ENCODE measurements around the gene STOML1. TPM values are rescaled to one million over a fixed set of nuclear protein-coding genes. Genes with fewer than 3 reads are reported as not detected.

Gene STOML1
- total and polyA plus RNA-seq, 2 experiments from 2014 or later = 2.3 to 2.4 TPM

DNA sequence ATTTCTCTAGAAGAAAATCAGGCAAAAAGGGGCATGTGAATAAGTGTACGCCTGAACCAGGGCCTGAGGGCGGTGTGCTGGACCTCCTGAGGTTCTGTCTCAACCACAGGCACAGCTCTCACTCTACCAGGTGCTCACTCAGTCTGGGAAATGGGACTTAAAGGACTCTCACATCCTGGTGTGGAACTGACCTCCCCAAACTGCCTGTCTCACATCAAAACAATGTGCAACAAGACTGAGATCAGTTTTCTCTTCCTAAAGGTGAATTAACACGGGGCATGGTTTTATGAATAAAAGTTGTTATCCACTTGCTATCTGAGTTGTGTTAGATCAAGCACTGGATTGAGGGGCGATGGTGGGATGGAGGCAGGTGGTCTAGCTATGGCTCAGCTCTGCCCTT is 4.8 kb downstream of the STOML1 start:
- no peak overlapping the region for H3K27ac Mint-ChIP-seq
- H3K36me3 Mint-ChIP-seq (ENCODE audit: low read depth) = no peaks in the 10 kb centered on the region; the same call in 2 of the 3 replicates
- H4K20me1 ChIP-seq (replicated peaks; ENCODE audit: insufficient read depth) = no peaks in the 10 kb centered on the region
- no peak overlapping the region; the same call in 2 of the 3 replicates for H3K4me3 Mint-ChIP-seq
- H3K79me2 ChIP-seq (replicated peaks; ENCODE audit: insufficient read depth) = no peaks in the 10 kb centered on the region
- H2AFZ ChIP-seq = no peak overlapping the region
- H3K4me3 ChIP-seq = no peak overlapping the region
- H3F3A ChIP-seq (replicated peaks; ENCODE audit: low read depth) = no peaks in the 10 kb centered on the region
- no peak overlapping the region for H3K4me2 ChIP-seq
- no peaks in the 10 kb centered on the region; the same call in 1 of the 2 replicates for H3K4me1 ChIP-seq (ENCODE audit: insufficient read depth)
- H3K27ac ChIP-seq (ENCODE audit: low read depth) = no peak overlapping the region
- no peak for TF ChIP-seq POLR2AphosphoS5 (IDR thresholded peaks at IDR 0.05; ENCODE audit: low read depth)
- TF ChIP-seq JUNB (IDR thresholded peaks at IDR 0.05; ENCODE audit: unreplicated experiment) = no peak
- TF ChIP-seq EZH2phosphoT487 (IDR thresholded peaks at IDR 0.05; ENCODE audit: unreplicated experiment) = no peak
- TF ChIP-seq NANOG (IDR thresholded peaks at IDR 0.05; ENCODE audit: borderline replicate concordance) = no peak
- TF ChIP-seq, protein P1, sequence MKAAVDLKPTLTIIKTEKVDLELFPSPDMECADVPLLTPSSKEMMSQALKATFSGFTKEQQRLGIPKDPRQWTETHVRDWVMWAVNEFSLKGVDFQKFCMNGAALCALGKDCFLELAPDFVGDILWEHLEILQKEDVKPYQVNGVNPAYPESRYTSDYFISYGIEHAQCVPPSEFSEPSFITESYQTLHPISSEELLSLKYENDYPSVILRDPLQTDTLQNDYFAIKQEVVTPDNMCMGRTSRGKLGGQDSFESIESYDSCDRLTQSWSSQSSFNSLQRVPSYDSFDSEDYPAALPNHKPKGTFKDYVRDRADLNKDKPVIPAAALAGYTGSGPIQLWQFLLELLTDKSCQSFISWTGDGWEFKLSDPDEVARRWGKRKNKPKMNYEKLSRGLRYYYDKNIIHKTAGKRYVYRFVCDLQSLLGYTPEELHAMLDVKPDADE (IDR thresholded peaks at IDR 0.05) = no peak
- TF ChIP-seq, protein P2, sequence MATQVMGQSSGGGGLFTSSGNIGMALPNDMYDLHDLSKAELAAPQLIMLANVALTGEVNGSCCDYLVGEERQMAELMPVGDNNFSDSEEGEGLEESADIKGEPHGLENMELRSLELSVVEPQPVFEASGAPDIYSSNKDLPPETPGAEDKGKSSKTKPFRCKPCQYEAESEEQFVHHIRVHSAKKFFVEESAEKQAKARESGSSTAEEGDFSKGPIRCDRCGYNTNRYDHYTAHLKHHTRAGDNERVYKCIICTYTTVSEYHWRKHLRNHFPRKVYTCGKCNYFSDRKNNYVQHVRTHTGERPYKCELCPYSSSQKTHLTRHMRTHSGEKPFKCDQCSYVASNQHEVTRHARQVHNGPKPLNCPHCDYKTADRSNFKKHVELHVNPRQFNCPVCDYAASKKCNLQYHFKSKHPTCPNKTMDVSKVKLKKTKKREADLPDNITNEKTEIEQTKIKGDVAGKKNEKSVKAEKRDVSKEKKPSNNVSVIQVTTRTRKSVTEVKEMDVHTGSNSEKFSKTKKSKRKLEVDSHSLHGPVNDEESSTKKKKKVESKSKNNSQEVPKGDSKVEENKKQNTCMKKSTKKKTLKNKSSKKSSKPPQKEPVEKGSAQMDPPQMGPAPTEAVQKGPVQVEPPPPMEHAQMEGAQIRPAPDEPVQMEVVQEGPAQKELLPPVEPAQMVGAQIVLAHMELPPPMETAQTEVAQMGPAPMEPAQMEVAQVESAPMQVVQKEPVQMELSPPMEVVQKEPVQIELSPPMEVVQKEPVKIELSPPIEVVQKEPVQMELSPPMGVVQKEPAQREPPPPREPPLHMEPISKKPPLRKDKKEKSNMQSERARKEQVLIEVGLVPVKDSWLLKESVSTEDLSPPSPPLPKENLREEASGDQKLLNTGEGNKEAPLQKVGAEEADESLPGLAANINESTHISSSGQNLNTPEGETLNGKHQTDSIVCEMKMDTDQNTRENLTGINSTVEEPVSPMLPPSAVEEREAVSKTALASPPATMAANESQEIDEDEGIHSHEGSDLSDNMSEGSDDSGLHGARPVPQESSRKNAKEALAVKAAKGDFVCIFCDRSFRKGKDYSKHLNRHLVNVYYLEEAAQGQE (IDR thresholded peaks at IDR 0.05; ENCODE audit: unreplicated experiment) = no peak
- no peak for TF ChIP-seq ZNF114 (CRISPR knock-in tag; IDR thresholded peaks at IDR 0.05)
- TF ChIP-seq, protein P3, sequence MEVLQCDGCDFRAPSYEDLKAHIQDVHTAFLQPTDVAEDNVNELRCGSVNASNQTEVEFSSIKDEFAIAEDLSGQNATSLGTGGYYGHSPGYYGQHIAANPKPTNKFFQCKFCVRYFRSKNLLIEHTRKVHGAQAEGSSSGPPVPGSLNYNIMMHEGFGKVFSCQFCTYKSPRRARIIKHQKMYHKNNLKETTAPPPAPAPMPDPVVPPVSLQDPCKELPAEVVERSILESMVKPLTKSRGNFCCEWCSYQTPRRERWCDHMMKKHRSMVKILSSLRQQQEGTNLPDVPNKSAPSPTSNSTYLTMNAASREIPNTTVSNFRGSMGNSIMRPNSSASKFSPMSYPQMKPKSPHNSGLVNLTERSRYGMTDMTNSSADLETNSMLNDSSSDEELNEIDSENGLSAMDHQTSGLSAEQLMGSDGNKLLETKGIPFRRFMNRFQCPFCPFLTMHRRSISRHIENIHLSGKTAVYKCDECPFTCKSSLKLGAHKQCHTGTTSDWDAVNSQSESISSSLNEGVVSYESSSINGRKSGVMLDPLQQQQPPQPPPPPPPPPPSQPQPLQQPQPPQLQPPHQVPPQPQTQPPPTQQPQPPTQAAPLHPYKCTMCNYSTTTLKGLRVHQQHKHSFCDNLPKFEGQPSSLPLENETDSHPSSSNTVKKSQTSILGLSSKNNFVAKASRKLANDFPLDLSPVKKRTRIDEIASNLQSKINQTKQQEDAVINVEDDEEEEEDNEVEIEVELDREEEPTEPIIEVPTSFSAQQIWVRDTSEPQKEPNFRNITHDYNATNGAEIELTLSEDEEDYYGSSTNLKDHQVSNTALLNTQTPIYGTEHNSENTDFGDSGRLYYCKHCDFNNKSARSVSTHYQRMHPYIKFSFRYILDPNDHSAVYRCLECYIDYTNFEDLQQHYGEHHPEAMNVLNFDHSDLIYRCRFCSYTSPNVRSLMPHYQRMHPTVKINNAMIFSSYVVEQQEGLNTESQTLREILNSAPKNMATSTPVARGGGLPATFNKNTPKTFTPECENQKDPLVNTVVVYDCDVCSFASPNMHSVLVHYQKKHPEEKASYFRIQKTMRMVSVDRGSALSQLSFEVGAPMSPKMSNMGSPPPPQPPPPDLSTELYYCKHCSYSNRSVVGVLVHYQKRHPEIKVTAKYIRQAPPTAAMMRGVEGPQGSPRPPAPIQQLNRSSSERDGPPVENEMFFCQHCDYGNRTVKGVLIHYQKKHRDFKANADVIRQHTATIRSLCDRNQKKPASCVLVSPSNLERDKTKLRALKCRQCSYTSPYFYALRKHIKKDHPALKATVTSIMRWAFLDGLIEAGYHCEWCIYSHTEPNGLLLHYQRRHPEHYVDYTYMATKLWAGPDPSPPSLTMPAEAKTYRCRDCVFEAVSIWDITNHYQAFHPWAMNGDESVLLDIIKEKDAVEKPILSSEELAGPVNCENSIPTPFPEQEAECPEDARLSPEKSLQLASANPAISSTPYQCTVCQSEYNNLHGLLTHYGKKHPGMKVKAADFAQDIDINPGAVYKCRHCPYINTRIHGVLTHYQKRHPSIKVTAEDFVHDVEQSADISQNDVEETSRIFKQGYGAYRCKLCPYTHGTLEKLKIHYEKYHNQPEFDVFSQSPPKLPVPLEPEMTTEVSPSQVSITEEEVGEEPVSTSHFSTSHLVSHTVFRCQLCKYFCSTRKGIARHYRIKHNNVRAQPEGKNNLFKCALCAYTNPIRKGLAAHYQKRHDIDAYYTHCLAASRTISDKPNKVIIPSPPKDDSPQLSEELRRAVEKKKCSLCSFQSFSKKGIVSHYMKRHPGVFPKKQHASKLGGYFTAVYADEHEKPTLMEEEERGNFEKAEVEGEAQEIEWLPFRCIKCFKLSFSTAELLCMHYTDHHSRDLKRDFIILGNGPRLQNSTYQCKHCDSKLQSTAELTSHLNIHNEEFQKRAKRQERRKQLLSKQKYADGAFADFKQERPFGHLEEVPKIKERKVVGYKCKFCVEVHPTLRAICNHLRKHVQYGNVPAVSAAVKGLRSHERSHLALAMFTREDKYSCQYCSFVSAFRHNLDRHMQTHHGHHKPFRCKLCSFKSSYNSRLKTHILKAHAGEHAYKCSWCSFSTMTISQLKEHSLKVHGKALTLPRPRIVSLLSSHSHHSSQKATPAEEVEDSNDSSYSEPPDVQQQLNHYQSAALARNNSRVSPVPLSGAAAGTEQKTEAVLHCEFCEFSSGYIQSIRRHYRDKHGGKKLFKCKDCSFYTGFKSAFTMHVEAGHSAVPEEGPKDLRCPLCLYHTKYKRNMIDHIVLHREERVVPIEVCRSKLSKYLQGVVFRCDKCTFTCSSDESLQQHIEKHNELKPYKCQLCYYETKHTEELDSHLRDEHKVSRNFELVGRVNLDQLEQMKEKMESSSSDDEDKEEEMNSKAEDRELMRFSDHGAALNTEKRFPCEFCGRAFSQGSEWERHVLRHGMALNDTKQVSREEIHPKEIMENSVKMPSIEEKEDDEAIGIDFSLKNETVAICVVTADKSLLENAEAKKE (CRISPR knock-in tag; IDR thresholded peaks at IDR 0.05) = no peak
- no peak for TF ChIP-seq ZNF331 (CRISPR knock-in tag; IDR thresholded peaks at IDR 0.05; ENCODE audit: low read depth)
- TF ChIP-seq CREB1 (CRISPR knock-in tag; IDR thresholded peaks at IDR 0.05; ENCODE audit: low read depth) = no peak
- TF ChIP-seq STAT1 (IDR thresholded peaks at IDR 0.05; ENCODE audit: unreplicated experiment) = no peak
- H3K36me3 ChIP-seq (ENCODE audit: insufficient read depth) = no peaks in the 10 kb centered on the region
- ATAC-seq = no peak
- H3K9me2 ChIP-seq (ENCODE audit: insufficient read depth) = no peaks in the 10 kb centered on the region
- H3K27me3 Mint-ChIP-seq (ENCODE audit: insufficient read depth, low read depth, poor library complexity) = peaks cover 7% of the 10 kb centered on the region
- no peaks in the 10 kb centered on the region for H3K9me3 Mint-ChIP-seq
- H3K27me3 ChIP-seq (ENCODE audit: insufficient read depth) = no peaks in the 10 kb centered on the region
- H3K4me1 Mint-ChIP-seq = no peaks in the 10 kb centered on the region; the same call in 2 of the 3 replicates
- no peak for DNase-seq (ENCODE audit: low spot score)
